Endometrium (tissue), 2 donors: ENCODE data around the gene ADAMTS2.
"Not testable (repeated sequence)": the region's sequence is repeated elsewhere in the genome, so short reads cannot be mapped to it uniquely, and the experiment has no call there.

Source experiments
- FAIRE-seq: peaks from 2 replicates; lab custom pipeline; 2012; peaks lifted over from hg19 to GRCh38; lab: Jason Lieb, UNC
- donor health status: control.
- donor health status: control.

ADAMTS2 gene

GRCh38 chr5:179231309-179231708 is 114.0 kb downstream of the ADAMTS2 start:
- FAIRE-seq, result no peak

GRCh38 chr5:179230061-179230461 is 115.2 kb downstream of the ADAMTS2 start:
- FAIRE-seq, result no peak

GRCh38 chr5:179229331-179229831 is 115.9 kb downstream of the ADAMTS2 start:
- FAIRE-seq, result no peak

DNA sequence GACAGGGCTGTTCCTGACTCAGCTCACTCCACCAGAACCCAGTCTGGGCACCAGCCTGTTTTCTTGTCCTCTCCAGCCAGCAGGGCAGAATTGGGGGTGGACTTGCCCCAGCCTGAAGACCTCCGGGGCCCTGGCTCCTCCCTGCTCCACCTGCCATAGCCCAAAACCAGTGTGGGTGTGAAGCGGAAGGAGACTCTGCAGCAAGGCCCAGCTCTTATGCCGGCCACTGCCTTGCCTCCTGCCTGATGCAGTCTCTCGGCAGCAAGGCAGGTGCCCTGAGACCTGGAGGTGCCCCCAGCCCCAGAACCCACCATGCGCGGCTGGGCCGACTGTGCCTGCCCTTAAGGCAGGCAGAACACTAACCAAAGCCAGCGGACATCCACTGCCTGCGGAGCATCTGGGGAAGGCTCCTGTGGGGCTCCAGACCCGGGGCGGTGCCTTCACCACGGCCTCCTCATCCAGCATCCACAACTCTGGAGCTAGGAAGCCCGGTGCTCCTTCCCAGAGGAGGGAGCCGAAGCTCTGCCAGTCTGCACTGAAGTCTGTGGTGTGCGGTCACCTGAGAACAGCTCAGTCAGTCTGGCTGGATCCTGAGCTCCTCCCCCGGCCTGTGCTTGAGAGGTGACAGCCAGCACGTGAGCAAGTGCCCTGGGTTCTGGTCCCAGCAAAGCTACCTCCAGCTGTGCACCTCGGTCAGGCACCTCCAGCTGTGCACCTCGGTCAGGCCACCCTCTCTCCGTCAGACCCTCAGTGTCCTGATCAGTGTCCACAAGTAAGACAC is 116.7 kb downstream of the ADAMTS2 start:
- no peak for FAIRE-seq

DNA sequence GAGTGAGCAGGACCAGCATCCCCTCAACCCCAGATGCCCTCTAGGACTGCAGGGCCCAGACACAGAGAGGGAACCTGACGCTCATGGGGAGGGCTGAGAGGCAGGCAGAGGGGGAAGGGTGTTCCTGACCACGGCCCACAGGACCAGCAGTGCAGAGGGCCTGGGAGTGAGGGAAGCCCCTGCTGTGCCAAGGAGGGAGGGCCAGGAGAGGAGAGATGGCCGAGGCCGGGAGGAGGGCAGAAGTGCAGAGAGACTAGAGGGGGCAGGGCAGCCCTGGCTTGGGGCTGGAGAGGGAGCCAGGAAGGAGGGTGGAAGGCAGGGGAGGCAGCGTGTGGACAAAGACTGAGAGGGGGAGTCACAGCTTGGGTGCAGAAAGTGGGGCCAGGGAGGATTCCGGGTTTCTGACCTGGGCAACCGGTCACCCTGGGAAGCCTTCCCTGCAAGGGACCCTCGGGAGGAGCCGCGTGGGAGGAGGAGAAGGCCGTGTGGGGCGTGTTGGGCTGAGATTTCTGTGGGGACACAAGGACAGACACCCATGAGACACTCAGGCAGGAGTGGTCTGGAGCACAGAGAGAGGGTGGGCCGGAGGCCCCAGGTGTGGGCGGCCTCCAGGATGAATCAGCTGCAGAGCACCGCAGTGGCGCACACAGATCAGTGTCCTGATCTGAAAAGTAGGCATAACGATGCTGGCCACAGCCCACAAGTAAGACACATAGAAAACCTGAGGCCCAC is 117.5 kb downstream of the ADAMTS2 start:
- FAIRE-seq, result no peak

DNA sequence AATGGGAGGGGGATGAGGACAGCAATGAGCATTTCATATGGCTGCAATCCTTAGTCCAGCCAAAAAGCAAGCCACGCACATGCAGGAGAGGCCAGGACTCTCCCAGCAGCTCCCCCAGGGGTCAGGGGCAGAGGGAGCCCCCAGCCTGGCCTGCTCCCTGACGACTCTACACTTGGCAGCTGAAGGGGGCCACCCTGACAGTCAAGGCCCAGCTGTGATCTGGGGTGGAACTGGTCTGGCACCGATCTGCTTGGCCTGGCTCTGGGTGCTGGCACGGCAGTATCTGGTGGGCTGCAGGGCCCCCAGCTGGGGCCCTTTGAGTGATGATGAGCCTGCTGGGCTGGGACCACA is 118.1 kb downstream of the ADAMTS2 start:
- FAIRE-seq, result no peak

GRCh38 chr5:179226696-179227095 is 118.6 kb downstream of the ADAMTS2 start:
- no peak for FAIRE-seq

- FAIRE-seq, result no peak
These were observed 119.9 kb downstream of the ADAMTS2 start for GRCh38 chr5:179225387-179225786.

DNA sequence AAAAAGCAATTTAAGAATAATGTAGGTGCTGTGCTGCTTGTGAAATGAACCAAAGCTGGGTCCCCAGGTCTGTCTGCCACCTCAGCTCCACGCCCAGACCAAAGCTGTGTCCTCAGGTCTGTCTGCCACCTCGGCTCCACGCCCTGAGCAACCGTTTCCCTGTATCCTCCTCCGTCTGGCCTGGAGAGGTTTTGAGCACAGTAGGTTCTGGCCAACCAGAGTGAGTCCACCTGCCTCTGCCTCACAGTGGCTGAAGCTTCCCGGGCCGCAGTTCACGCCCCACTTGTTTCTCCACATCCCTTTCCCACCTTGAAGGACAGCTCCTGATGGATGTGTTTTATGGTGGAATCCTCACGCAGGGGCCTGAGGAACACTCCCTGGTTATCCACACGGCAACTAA is 120.5 kb downstream of the ADAMTS2 start:
- no peak for FAIRE-seq

DNA sequence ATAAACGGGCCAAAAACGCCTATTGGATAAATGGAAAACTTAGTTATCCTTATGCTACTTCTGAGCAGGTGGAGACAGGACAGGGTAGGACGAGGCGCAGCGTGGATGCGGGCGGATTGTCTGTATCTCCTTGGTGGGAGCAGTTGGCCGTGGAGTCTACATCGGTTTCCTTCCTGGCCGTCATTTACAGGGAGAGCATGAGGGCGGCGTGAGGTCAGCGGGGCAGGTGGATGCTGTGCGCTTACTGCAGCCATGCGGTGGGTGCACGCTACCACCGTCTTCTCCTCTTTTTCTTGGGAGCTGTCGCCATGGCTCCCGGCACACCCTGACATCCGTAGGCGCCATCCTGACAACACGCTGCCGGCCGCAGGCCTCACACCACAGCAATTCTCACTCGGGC is 121.3 kb downstream of the ADAMTS2 start:
- FAIRE-seq, result no peak

DNA sequence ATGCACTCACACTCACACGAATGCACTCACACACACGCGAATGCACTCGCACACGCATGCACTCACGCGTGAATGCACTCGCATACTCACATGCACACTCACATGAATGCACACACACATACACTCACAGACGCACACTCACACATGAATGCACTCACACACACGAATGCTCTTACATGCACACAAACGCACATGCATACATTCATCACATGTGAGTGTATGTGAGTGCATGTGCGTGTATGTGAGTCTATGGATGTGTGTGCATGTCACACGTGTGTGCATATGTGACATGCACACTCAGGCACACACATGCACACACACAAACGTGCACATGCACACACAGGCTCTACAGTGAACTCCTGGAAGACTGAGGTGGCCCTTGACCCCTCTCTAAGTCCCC is 121.7 kb downstream of the ADAMTS2 start:
- FAIRE-seq, result no peak

- no peak for FAIRE-seq
These were observed 122.8 kb downstream of the ADAMTS2 start for GRCh38 chr5:179222246-179223017.

DNA sequence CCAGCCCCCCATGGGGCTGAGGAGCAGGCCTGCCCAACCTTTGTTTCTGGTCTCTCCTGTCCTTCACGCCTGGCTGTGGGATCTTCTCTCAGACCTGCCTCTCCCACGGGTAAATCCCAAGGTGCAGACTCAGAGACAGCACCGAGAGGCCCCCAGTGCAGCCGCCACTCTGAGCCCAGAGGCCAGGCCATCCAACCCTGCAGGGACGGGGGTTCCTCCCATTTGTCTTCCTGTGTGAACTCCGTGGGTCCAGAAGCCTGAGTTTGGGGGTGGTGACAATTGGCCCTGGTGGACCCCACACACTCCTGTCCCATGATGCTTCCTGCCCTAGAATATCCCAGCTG is 123.4 kb downstream of the ADAMTS2 start:
- no peak for FAIRE-seq

GRCh38 chr5:179221196-179221876 is 123.9 kb downstream of the ADAMTS2 start:
- no peak for FAIRE-seq

DNA sequence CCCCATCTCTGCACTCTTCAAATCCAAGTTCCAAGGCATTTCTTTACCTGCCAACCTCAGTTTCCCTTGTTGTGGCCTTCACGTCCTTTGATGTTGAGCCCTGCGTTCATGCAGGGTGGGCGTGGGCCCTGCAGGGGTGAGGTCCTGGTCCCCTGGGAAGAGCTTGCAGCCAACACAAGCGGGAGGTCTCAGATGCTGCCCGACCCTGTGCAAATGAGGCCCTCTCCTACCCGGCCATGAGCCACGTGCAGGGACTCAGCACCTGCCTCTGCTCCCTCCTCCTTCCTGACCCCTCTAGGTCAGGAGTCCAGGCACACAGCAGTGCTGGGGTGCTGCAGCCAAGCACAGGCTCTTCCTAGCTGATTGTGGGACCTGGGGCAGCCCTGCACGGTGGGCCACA is 124.5 kb downstream of the ADAMTS2 start:
- FAIRE-seq, result no peak

GRCh38 chr5:179219661-179220620 is 125.3 kb downstream of the ADAMTS2 start:
- no peak for FAIRE-seq

- FAIRE-seq, result no peak
These were observed 126.3 kb downstream of the ADAMTS2 start for GRCh38 chr5:179218943-179219330.

GRCh38 chr5:179217956-179218942 is 127.0 kb downstream of the ADAMTS2 start:
- no peak for FAIRE-seq

DNA sequence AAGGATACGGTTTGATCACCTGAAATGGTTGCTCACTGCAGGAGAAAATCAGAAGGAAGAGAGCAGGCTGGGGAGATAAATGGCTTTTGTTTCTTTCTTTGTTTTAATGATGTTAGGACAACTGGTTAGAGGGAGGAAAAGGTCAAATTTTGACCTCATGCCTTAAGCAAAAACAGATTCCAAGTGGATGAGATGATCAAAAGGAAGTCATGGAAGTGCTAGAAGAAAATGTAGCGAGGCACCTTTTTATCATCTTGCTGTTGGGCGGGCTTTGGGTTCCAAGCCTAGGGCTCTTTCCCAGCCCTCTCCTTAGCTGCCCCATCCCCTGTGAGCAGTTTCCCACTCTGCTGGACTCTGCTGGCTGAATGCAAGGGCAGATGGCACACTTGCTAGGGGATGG is 127.9 kb downstream of the ADAMTS2 start:
- FAIRE-seq, result peak; percentile 78

- FAIRE-seq, result not testable (repeated sequence)
These were observed 128.9 kb downstream of the ADAMTS2 start for GRCh38 chr5:179216381-179216780.
